Nephron (organoid): ENCODE results near the gene KRTAP6-1.

Experiments used
- H3K27ac Mint-ChIP-seq, 3 experiments: 2 replicates each; pipeline ENCODE4 v1.8.0; 2020; ENCODE audit warnings: mixed read lengths in 3 of 3, mild to moderate bottlenecking in 2 of 3, moderate library complexity in 1 of 3
- H3K27me3 Mint-ChIP-seq: 2 replicates; pipeline ENCODE4 v1.8.0; 2021; ENCODE audit warnings: low read depth, mild to moderate bottlenecking, moderate library complexity, mixed read lengths
- H3K36me3 Mint-ChIP-seq: 2 replicates; pipeline ENCODE4 v1.8.0; 2020; ENCODE audit warnings: low read depth, mixed read lengths
- H3K4me1 Mint-ChIP-seq: 2 replicates; pipeline ENCODE4 v1.8.0; 2020; ENCODE audit warnings: mixed read lengths
- H3K4me3 Mint-ChIP-seq, 3 experiments: 2 replicates each; pipeline ENCODE4 v1.8.0; 2020; ENCODE audit warnings: mild to moderate bottlenecking in 3 of 3, mixed read lengths in 3 of 3, moderate library complexity in 2 of 3
- H3K9me3 Mint-ChIP-seq: 2 replicates; pipeline ENCODE4 v1.8.0; 2020; ENCODE audit warnings: mixed read lengths
- TF ChIP-seq, protein P1 (sequence below), 3 experiments: fragments of 200-600 bp; sonication (generic); IDR thresholded peaks; one replicate each; pipeline ENCODE4 v1.5.0; 2021; ENCODE audit warnings: antibody characterized with exemption in 3 of 3; ENCODE audit not compliant: unreplicated experiment in 3 of 3

Gene KRTAP6-1

DNA sequence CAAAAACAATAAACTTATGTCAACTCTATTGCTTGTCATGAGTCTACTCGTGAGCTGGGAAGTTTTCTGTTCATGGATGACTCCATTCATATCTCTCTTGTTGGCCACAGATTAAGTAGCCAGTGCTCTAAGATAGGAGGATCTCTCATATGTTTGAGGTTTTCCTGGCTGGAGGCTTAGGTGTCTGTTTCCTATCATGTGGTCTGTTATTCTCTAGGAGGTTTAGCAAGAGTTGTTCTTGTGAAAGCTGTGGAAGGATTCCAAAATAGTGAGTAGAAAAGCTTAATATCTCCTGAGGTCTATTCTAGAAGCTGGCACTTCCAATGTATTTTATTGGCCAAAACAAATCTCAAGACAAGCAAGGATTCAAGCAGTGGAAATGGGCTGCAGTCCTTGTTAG, 15.5 kb upstream of the KRTAP6-1 start:
- Mint-ChIP-seq H3K9me3 (peaks cover 2% of the 10 kb centered on the region), H3K36me3 (no peaks in the 10 kb centered on the region), H3K27ac (no peak overlapping the region), H3K27me3 (no peaks in the 10 kb centered on the region), H3K4me3 (no peak overlapping the region), H3K4me1 (no peaks in the 10 kb centered on the region)
- TF ChIP-seq, protein P1, sequence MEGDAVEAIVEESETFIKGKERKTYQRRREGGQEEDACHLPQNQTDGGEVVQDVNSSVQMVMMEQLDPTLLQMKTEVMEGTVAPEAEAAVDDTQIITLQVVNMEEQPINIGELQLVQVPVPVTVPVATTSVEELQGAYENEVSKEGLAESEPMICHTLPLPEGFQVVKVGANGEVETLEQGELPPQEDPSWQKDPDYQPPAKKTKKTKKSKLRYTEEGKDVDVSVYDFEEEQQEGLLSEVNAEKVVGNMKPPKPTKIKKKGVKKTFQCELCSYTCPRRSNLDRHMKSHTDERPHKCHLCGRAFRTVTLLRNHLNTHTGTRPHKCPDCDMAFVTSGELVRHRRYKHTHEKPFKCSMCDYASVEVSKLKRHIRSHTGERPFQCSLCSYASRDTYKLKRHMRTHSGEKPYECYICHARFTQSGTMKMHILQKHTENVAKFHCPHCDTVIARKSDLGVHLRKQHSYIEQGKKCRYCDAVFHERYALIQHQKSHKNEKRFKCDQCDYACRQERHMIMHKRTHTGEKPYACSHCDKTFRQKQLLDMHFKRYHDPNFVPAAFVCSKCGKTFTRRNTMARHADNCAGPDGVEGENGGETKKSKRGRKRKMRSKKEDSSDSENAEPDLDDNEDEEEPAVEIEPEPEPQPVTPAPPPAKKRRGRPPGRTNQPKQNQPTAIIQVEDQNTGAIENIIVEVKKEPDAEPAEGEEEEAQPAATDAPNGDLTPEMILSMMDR (IDR thresholded peaks at IDR 0.05; ENCODE audit: unreplicated experiment in 3 of 3) = no peak

DNA sequence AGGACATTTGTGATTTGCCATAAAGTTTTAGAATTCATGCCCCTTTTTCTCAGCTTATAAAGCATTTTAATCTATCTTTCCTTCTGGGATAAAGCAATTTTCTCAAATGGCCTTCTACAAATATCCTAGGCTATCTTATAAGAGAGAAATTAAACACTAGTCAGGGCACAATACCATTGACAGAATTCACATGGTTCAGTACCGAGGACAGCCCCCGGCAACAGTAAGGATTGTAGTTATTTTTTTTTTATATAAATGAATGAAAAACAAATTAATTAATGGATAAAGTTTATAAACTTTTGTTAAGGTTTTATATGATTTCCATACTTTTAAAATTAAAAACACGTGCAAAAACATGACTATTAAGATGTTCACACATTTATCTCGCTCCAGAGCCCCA, 14.4 kb upstream of the KRTAP6-1 start:
- Mint-ChIP-seq H3K27ac (no peak overlapping the region), H3K27me3 (no peaks in the 10 kb centered on the region), H3K4me1 (no peaks in the 10 kb centered on the region), H3K9me3 (peaks cover 2% of the 10 kb centered on the region), H3K4me3 (no peak overlapping the region), H3K36me3 (no peaks in the 10 kb centered on the region)
- TF ChIP-seq, protein P1 (IDR thresholded peaks at IDR 0.05; ENCODE audit: unreplicated experiment in 3 of 3) = no peak

DNA sequence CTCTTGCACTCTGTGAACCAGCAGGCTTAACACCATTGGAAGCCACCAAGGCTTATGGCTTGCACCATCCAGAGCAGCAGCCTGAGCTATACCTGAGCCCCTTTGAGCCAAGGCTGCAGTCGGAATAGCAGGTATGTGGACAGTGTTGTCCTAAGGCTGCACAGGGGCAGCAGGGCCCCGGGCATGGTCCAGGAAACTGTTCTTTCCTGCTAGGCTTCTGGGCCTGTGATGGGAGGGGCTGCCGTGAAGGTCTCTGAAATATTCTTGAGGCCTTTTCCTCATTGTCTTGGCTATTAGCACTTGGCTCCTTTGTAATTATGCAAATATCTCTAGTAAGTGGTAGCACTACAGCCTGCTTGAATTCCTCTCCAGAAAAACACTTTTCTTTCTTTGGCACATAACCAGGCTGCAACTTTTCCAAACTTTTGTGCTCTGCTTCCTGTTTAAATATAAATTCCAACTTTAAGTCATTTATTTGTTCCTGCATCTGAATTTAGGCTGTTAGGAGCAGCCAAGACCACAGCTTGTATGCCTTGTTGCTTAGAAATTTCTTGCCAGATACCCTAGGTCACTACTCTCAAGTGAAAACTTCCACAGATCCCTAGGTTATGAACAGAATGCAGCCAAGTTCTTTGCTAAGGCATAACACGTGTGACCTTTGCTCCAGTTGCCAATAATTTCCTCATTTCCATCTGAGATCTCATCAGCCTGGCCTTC, 11.9 kb upstream of the KRTAP6-1 start:
- no peaks in the 10 kb centered on the region for H3K27me3 Mint-ChIP-seq
- no peaks in the 10 kb centered on the region for H3K4me1 Mint-ChIP-seq
- peaks cover 2% of the 10 kb centered on the region for H3K9me3 Mint-ChIP-seq
- no peaks in the 10 kb centered on the region for H3K36me3 Mint-ChIP-seq
- no peak overlapping the region for H3K4me3 Mint-ChIP-seq
- TF ChIP-seq, protein P1 (IDR thresholded peaks at IDR 0.05; ENCODE audit: unreplicated experiment in 3 of 3) = no peak
- H3K27ac Mint-ChIP-seq = no peak overlapping the region

DNA sequence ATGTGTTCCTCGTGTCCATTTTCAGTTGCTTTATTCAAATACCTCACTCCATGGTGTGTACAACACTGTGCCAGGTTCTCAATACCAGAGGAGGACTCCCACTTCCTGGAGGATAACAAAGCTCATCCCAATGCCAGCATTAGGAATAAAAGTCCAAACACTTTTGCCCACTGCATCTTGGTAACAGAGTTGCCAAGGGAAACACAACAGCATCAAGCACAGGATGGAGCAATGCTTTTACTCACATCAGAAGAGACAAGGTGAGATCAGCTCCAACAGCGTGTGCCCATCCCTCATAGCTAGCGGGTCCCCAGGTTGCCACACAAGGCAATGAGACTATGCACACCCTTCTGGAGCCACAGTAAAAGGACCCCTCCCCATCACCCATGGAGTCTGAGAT, 9.6 kb upstream of the KRTAP6-1 start:
- TF ChIP-seq, protein P1 (IDR thresholded peaks at IDR 0.05; ENCODE audit: unreplicated experiment in 3 of 3) = no peak
- Mint-ChIP-seq H3K4me3 (no peak overlapping the region), H3K27ac (no peak overlapping the region), H3K36me3 (no peaks in the 10 kb centered on the region), H3K9me3 (peaks cover 2% of the 10 kb centered on the region), H3K4me1 (no peaks in the 10 kb centered on the region), H3K27me3 (no peaks in the 10 kb centered on the region)

DNA sequence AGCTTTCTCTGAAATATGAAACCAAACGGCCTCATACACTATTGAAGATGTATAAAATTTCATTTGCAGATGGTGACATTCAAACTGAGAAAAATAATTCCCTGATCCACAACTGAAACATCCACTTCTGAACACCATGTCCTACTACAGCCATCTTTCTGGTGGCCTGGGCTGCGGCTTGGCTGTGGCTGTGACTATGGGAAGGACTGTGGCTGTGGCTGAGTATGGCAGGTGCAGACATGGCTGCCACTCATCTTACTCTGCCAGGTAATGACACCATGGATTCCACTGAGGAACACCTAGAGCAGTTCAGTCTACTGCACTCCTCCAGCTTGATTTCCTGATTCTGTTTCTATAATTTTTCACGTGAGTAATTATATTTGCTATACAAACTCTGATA, 6.8 kb upstream of the KRTAP6-1 start, which contains the start of gene KRTAP20-4:
KRTAP20-4 (plus strand) TSS at position 106 of the 400 bp plus-strand sequence.
- Mint-ChIP-seq H3K9me3 (no peaks in the 10 kb centered on the region), H3K36me3 (no peaks in the 10 kb centered on the region), H3K27me3 (no peaks in the 10 kb centered on the region), H3K27ac (no peak within 1 kb of the TSS), H3K4me1 (no peaks in the 10 kb centered on the region), H3K4me3 (no peak within 1 kb of the TSS)
- TF ChIP-seq, protein P1 (IDR thresholded peaks at IDR 0.05; ENCODE audit: unreplicated experiment in 3 of 3) = no peak

DNA sequence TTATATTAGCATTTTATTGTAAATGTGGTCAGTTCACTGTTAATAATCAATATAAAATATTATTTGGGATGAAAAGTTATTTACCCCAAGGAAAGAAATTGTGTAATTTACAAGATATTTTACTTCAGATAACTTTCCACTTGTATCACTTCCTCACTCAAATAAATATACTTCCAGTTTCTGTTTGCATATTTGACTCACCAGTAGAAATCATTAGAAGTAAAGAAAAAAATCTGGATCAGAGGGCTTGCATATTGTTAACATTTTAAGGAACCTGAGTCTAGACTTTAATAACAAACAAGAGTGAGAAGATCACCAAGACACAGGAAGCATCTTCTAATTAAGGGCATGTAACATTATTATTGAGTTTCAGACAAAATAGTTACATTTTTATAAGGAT, 6.3 kb upstream of the KRTAP6-1 start:
- no peaks in the 10 kb centered on the region for H3K9me3 Mint-ChIP-seq

More for the DNA sequence above, 6.3 kb upstream of the KRTAP6-1 start:
- Mint-ChIP-seq H3K4me3 (no peak overlapping the region), H3K27ac (no peak overlapping the region), H3K4me1 (no peaks in the 10 kb centered on the region), H3K27me3 (no peaks in the 10 kb centered on the region), H3K36me3 (no peaks in the 10 kb centered on the region)
- TF ChIP-seq, protein P1 (IDR thresholded peaks at IDR 0.05; ENCODE audit: unreplicated experiment in 3 of 3) = no peak
